Measurements from ENCODE around the gene SIGLEC1.

DNA sequence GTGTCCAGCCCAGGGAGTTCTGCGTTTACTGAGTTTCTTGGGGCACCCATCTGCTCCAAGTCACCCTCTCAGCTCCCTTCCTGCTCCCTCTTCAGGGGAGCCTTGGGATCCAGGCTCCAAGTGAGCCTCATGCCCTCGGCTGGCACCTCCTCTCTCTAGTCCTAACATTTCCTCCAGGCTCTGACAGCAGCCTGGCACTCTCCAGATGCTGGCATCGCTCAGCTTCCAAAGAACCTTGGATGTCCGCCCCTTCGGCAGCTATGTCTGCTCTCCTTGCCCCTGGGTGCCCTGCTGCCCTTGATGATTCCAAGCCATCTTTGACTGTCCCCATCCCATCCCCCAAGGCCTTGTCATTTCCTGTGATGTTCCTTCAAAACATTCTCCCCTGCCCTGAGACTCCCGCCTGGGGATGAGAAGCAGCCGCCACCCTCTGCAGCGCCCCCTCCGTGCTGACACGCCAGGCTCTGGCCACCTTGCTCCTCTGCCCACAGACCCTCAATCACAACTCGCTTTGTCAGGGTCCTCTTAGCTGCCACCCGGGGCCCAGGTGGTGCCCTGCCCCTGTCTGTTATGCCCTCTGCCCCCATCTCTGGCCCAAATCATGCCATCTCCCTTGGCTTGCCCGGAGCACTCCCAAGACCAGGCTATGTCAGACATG is 42.6 kb downstream of the SIGLEC1 start:
- TF ChIP-seq, protein P1, sequence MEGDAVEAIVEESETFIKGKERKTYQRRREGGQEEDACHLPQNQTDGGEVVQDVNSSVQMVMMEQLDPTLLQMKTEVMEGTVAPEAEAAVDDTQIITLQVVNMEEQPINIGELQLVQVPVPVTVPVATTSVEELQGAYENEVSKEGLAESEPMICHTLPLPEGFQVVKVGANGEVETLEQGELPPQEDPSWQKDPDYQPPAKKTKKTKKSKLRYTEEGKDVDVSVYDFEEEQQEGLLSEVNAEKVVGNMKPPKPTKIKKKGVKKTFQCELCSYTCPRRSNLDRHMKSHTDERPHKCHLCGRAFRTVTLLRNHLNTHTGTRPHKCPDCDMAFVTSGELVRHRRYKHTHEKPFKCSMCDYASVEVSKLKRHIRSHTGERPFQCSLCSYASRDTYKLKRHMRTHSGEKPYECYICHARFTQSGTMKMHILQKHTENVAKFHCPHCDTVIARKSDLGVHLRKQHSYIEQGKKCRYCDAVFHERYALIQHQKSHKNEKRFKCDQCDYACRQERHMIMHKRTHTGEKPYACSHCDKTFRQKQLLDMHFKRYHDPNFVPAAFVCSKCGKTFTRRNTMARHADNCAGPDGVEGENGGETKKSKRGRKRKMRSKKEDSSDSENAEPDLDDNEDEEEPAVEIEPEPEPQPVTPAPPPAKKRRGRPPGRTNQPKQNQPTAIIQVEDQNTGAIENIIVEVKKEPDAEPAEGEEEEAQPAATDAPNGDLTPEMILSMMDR (conservative IDR thresholded peaks at IDR 0.05; ENCODE audit: low read depth, low read length) = no peak
- TF ChIP-seq EZH2 (IDR thresholded peaks at IDR 0.05; ENCODE audit: low read length, unreplicated experiment) (no peak), EZH2phosphoT487 (IDR thresholded peaks at IDR 0.05; ENCODE audit: borderline replicate concordance, low read length) (no peak)
